HEK293 (cell line): ENCODE data around the gene MLXIPL.
A peak's percentile ranks its signal among the peaks of the same experiment; 100 is the strongest.

Experiments
- CTCF ChIA-PET: fragments of 350-600 bp; formaldehyde crosslinking; extraction: SDS; loops from one replicate; lab custom pipeline; 2021; ENCODE audit warnings: antibody characterized with exemption; lab: Yijun Ruan, JAX
- POLR2A ChIA-PET: fragments of 300-600 bp; formaldehyde crosslinking; extraction: SDS; loops from one replicate; lab custom pipeline; 2020; ENCODE audit warnings: antibody characterized with exemption, inconsistent platforms; lab: Yijun Ruan, JAX
- H3K27ac ChIP-seq: fragments of 200-500 bp; sonication (Bioruptor generic); 2 replicates; pipeline ENCODE4 v1.5.1; 2014; ENCODE audit warnings: low read depth, low read length, control low read depth, inconsistent platforms; ENCODE audit errors: extremely low read depth
- H3K36me3 ChIP-seq, 2 experiments: fragments of 200-500 bp in 1 of 2; sonication (Bioruptor generic) in 1 of 2; 1 replicate in 1 of 2; 2 replicates in 1 of 2; pipeline ENCODE4 v1.5.1; 2014 to 2017; ENCODE audit warnings: inconsistent platforms in 2 of 2, low read length in 2 of 2; ENCODE audit not compliant: control insufficient read depth in 2 of 2, insufficient read depth in 1 of 2
- H3K4me1 ChIP-seq: fragments of 200-500 bp; sonication (Bioruptor generic); 2 replicates; pipeline ENCODE4 v1.5.1; 2014; ENCODE audit warnings: mild to moderate bottlenecking, low read length, inconsistent platforms; ENCODE audit not compliant: control insufficient read depth, insufficient read depth
- H3K4me3 ChIP-seq: 2 replicates; pipeline ENCODE4 v1.5.1; 2011; ENCODE audit warnings: low read depth, mild to moderate bottlenecking, control low read depth, low read length, moderate library complexity
- H3K9me3 ChIP-seq: fragments of 200-500 bp; sonication (Bioruptor generic); 2 replicates; pipeline ENCODE4 v1.5.1; 2014; ENCODE audit warnings: low read depth, low read length, inconsistent platforms; ENCODE audit not compliant: control insufficient read depth, insufficient read depth
- EGR2 ChIP-seq: fragments of 450-650 bp; formaldehyde crosslinking; IDR thresholded peaks from 2 replicates; pipeline ENCODE4 v1.5.1; 2016; ENCODE audit warnings: low read depth, missing biosample characterization, missing genetic modification characterization
- GLIS1 ChIP-seq: fragments of 450-650 bp; formaldehyde crosslinking; IDR thresholded peaks from 2 replicates; pipeline ENCODE4 v1.5.1; 2016; ENCODE audit warnings: missing biosample characterization, missing genetic modification characterization
- GLIS2 ChIP-seq: fragments of 450-650 bp; formaldehyde crosslinking; IDR thresholded peaks from 2 replicates; pipeline ENCODE4 v1.5.1; 2016; ENCODE audit warnings: missing biosample characterization, missing genetic modification characterization
- HIC1 ChIP-seq: fragments of 450-650 bp; formaldehyde crosslinking; IDR thresholded peaks from 2 replicates; pipeline ENCODE4 v1.5.1; 2016; ENCODE audit warnings: missing biosample characterization, missing genetic modification characterization
- INSM2 ChIP-seq: fragments of 450-650 bp; formaldehyde crosslinking; IDR thresholded peaks from 2 replicates; pipeline ENCODE4 v1.5.1; 2016; ENCODE audit warnings: missing biosample characterization, missing genetic modification characterization
- KLF1 ChIP-seq: fragments of 450-650 bp; formaldehyde crosslinking; IDR thresholded peaks from 2 replicates; pipeline ENCODE4 v1.5.1; 2016; ENCODE audit warnings: missing biosample characterization, missing genetic modification characterization
- PATZ1 ChIP-seq: fragments of 450-650 bp; formaldehyde crosslinking; IDR thresholded peaks from 2 replicates; pipeline ENCODE4 v1.5.1; 2016; ENCODE audit warnings: missing biosample characterization, missing genetic modification characterization
- PRDM1 ChIP-seq: fragments of 450-650 bp; formaldehyde crosslinking; IDR thresholded peaks from 2 replicates; pipeline ENCODE4; 2016; ENCODE audit warnings: missing biosample characterization, missing genetic modification characterization
- SCRT1 ChIP-seq: fragments of 450-650 bp; formaldehyde crosslinking; IDR thresholded peaks from 2 replicates; pipeline ENCODE4 v1.5.1; 2016; ENCODE audit warnings: missing biosample characterization, missing genetic modification characterization, borderline replicate concordance
- SP2 ChIP-seq: fragments of 450-650 bp; formaldehyde crosslinking; IDR thresholded peaks from 2 replicates; pipeline ENCODE4 v1.5.1; 2016; ENCODE audit warnings: missing biosample characterization, missing genetic modification characterization
- SP3 ChIP-seq: fragments of 450-650 bp; formaldehyde crosslinking; IDR thresholded peaks from 2 replicates; pipeline ENCODE4 v1.5.1; 2016; ENCODE audit warnings: missing biosample characterization, missing genetic modification characterization
- ZBTB17 ChIP-seq: fragments of 450-650 bp; formaldehyde crosslinking; IDR thresholded peaks from 2 replicates; pipeline ENCODE4 v1.5.1; 2016; ENCODE audit warnings: missing biosample characterization, missing genetic modification characterization
- ZBTB48 ChIP-seq: fragments of 450-650 bp; formaldehyde crosslinking; IDR thresholded peaks from 2 replicates; pipeline ENCODE4 v1.5.1; 2016; ENCODE audit warnings: missing biosample characterization, missing genetic modification characterization
- ZBTB8A ChIP-seq: fragments of 450-650 bp; formaldehyde crosslinking; IDR thresholded peaks from 2 replicates; pipeline ENCODE4 v1.5.1; 2016; ENCODE audit warnings: missing biosample characterization, missing genetic modification characterization
- ZFHX2 ChIP-seq: fragments of 450-650 bp; formaldehyde crosslinking; conservative IDR thresholded peaks from 2 replicates; pipeline ENCODE4 v1.5.1; 2016; ENCODE audit warnings: missing biosample characterization, missing genetic modification characterization
- ZIC2 ChIP-seq: fragments of 450-650 bp; formaldehyde crosslinking; IDR thresholded peaks from 2 replicates; pipeline ENCODE4 v1.5.1; 2016; ENCODE audit warnings: missing biosample characterization, missing genetic modification characterization
- ZNF211 ChIP-seq: fragments of 450-650 bp; formaldehyde crosslinking; IDR thresholded peaks from 2 replicates; pipeline ENCODE4 v1.5.1; 2016; ENCODE audit warnings: low read depth, missing biosample characterization, missing genetic modification characterization
- ZNF335 ChIP-seq: fragments of 450-650 bp; formaldehyde crosslinking; conservative IDR thresholded peaks from 2 replicates; pipeline ENCODE4 v1.5.1; 2016; ENCODE audit warnings: missing biosample characterization, missing genetic modification characterization
- ZNF423 ChIP-seq: fragments of 450-650 bp; formaldehyde crosslinking; IDR thresholded peaks from 2 replicates; pipeline ENCODE4 v1.5.1; 2016; ENCODE audit warnings: missing biosample characterization, missing genetic modification characterization
- ZNF521 ChIP-seq: fragments of 450-650 bp; formaldehyde crosslinking; IDR thresholded peaks from 2 replicates; pipeline ENCODE4 v1.5.1; 2017; ENCODE audit warnings: missing biosample characterization, mild to moderate bottlenecking, missing genetic modification characterization
- ZNF561 ChIP-seq: fragments of 450-650 bp; IDR thresholded peaks from 2 replicates; pipeline ENCODE4 v1.5.1; 2018; ENCODE audit warnings: missing biosample characterization, missing genetic modification characterization, borderline replicate concordance
- ZNF585B ChIP-seq: fragments of 450-650 bp; formaldehyde crosslinking; IDR thresholded peaks from 2 replicates; pipeline ENCODE4 v1.5.1; 2016; ENCODE audit warnings: missing biosample characterization, missing genetic modification characterization
- ZNF660 ChIP-seq: fragments of 450-650 bp; IDR thresholded peaks from 2 replicates; pipeline ENCODE4 v1.5.1; 2018; ENCODE audit warnings: missing biosample characterization, mild to moderate bottlenecking, missing genetic modification characterization
- ZNF777 ChIP-seq: fragments of 450-650 bp; formaldehyde crosslinking; IDR thresholded peaks from 2 replicates; pipeline ENCODE4 v1.5.1; 2017; ENCODE audit warnings: missing biosample characterization, missing genetic modification characterization, borderline replicate concordance
- ZNF830 ChIP-seq: fragments of 450-650 bp; IDR thresholded peaks from 2 replicates; pipeline ENCODE4 v1.5.0; 2018; ENCODE audit warnings: missing biosample characterization, missing genetic modification characterization, low read depth, mild to moderate bottlenecking, moderate library complexity
- TF ChIP-seq, protein P1 (sequence below): fragments of 450-650 bp; formaldehyde crosslinking; IDR thresholded peaks from 2 replicates; pipeline ENCODE4 v1.5.1; 2017; ENCODE audit warnings: missing biosample characterization, missing genetic modification characterization
- TF ChIP-seq, protein P2 (sequence below): fragments of 450-650 bp; formaldehyde crosslinking; optimal IDR thresholded peaks from 2 replicates; pipeline ENCODE3; 2016; ENCODE audit warnings: missing biosample characterization, mild to moderate bottlenecking, missing genetic modification characterization

Gene MLXIPL

DNA sequence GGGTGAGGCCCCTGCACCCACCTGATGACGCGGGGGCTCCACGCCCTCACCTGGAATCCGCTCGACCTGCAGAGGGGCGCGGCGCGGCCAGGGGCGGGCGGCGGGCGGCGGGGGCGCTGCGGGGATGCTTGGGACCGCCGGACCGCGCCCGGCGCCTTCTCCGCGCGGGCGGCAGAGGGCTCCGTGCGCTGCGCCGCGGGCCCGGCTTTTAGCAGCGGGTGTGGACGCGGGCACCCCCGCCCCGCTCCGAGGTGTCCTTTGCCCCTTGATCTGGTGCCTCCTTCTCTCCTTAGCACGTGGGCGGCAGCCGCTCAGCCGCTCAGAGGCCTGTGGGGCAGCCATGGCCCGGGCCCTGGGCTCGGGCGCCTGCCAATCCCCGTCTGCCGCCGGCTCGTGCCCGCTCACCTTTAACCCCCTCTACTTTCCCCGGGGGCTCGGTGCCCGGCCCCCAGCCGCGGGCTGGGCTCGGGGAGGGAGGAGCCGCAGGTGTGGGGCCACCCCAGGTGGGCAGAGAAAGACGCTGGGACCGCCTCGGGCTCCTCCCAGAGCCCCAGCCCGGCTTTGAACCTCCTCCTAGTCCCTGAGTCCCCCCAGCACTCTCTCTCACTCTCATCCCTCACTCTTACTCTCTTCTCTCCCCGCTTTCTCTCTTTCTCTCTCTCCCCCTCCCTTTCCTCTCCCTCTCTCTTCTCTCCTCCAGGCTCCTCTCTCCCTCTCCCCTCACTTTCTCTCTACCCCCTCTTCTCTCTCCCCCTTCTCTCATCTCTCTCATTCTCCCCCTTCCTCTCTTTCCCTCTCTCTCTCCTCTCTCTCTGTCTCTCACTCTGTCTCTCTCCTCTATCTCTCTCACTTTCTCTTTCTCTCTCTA lies 23.6 kb upstream of the MLXIPL start:
- ChIA-PET POLR2A (no interaction called here), CTCF (no interaction called here)
- Histone ChIP-seq H3K27ac (peak overlapping the region; percentile 50; the same call in 1 of the 2 replicates), H3K36me3 (no peaks in the 10 kb centered on the region), H3K4me1 (no peaks in the 10 kb centered on the region), H3K9me3 (no peaks in the 10 kb centered on the region), H3K4me3 (peak overlapping the region; percentile 34)
- TF ChIP-seq ZFHX2 (tag by site-specific recombination) (peak; percentile 56; the same call in 1 of the 2 replicates), KLF1 (no peak; the same call in 1 of the 2 replicates), SP3 (tag by site-specific recombination) (peak; percentile 71), ZNF423 (tag by site-specific recombination) (no peak), ZNF211 (tag by site-specific recombination) (no peak), GLIS1 (tag by site-specific recombination) (peak; percentile 81), ZBTB48 (tag by site-specific recombination) (peak; percentile 60), PATZ1 (peak; percentile 77), ZIC2 (tag by site-specific recombination) (peak; percentile 49), INSM2 (tag by site-specific recombination) (no peak), SCRT1 (tag by site-specific recombination) (no peak), ZNF561 (tag by site-specific recombination) (no peak), ZBTB8A (tag by site-specific recombination) (peak; percentile 84), GLIS2 (tag by site-specific recombination) (peak; percentile 70; the same call in 1 of the 2 replicates), EGR2 (tag by site-specific recombination) (0 out of 2 replicates have a peak, but pooled peaks have one; percentile 4), ZNF585B (tag by site-specific recombination) (no peak), ZNF335 (peak; percentile 55), ZNF777 (tag by site-specific recombination) (no peak), SP2 (tag by site-specific recombination) (peak; percentile 14; the same call in 1 of the 2 replicates), HIC1 (tag by site-specific recombination) (0 out of 2 replicates have a peak, but pooled peaks have one; percentile 48), ZNF660 (tag by site-specific recombination) (no peak), ZNF521 (no peak), ZNF830 (no peak), ZBTB17 (tag by site-specific recombination) (no peak), PRDM1 (peak; percentile 99)
- TF ChIP-seq, protein P1, sequence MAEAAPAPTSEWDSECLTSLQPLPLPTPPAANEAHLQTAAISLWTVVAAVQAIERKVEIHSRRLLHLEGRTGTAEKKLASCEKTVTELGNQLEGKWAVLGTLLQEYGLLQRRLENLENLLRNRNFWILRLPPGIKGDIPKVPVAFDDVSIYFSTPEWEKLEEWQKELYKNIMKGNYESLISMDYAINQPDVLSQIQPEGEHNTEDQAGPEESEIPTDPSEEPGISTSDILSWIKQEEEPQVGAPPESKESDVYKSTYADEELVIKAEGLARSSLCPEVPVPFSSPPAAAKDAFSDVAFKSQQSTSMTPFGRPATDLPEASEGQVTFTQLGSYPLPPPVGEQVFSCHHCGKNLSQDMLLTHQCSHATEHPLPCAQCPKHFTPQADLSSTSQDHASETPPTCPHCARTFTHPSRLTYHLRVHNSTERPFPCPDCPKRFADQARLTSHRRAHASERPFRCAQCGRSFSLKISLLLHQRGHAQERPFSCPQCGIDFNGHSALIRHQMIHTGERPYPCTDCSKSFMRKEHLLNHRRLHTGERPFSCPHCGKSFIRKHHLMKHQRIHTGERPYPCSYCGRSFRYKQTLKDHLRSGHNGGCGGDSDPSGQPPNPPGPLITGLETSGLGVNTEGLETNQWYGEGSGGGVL (tag by site-specific recombination): peak; percentile 92
- TF ChIP-seq, protein P2, sequence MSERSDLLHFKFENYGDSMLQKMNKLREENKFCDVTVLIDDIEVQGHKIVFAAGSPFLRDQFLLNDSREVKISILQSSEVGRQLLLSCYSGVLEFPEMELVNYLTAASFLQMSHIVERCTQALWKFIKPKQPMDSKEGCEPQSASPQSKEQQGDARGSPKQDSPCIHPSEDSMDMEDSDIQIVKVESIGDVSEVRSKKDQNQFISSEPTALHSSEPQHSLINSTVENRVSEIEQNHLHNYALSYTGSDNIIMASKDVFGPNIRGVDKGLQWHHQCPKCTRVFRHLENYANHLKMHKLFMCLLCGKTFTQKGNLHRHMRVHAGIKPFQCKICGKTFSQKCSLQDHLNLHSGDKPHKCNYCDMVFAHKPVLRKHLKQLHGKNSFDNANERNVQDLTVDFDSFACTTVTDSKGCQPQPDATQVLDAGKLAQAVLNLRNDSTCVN (tag by site-specific recombination): peak; percentile 68
